ENCODE data around the gene BCL7C.

DNA sequence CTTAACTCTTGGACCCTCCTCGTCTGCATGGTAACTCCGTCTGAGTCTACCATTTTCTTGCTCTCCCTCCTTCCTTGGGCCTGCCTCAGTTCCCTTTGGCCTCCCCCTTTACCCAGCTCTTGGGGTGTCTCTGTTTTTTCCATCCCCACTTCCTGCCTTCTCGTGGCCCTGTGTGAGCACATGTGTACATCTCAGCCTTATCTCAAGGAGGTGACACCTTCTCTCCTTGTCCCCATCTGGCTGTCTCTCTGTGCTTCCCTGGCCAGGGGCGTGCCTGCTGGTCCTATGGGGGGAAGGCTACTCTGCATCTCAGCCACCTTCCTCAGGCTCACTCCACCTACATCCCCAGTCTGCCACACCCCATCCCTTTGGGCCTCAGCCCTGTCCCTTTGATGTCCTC is 9.1 kb upstream of the BCL7C start:
- TF ChIP-seq, protein P1, sequence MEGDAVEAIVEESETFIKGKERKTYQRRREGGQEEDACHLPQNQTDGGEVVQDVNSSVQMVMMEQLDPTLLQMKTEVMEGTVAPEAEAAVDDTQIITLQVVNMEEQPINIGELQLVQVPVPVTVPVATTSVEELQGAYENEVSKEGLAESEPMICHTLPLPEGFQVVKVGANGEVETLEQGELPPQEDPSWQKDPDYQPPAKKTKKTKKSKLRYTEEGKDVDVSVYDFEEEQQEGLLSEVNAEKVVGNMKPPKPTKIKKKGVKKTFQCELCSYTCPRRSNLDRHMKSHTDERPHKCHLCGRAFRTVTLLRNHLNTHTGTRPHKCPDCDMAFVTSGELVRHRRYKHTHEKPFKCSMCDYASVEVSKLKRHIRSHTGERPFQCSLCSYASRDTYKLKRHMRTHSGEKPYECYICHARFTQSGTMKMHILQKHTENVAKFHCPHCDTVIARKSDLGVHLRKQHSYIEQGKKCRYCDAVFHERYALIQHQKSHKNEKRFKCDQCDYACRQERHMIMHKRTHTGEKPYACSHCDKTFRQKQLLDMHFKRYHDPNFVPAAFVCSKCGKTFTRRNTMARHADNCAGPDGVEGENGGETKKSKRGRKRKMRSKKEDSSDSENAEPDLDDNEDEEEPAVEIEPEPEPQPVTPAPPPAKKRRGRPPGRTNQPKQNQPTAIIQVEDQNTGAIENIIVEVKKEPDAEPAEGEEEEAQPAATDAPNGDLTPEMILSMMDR (conservative IDR thresholded peaks at IDR 0.05; ENCODE audit: low read depth, low read length), result no peak
- TF ChIP-seq MAFK (IDR thresholded peaks at IDR 0.05; ENCODE audit: low read depth, low read length) (no peak), CEBPB (IDR thresholded peaks at IDR 0.05; ENCODE audit: low read depth, low read length) (no peak), RCOR1 (IDR thresholded peaks at IDR 0.05; ENCODE audit: insufficient replicate concordance, low read length) (no peak), POLR2A (IDR thresholded peaks at IDR 0.05; ENCODE audit: low read depth, low read length) (no peak), MXI1 (IDR thresholded peaks at IDR 0.05; ENCODE audit: borderline replicate concordance, low read depth, low read length) (no peak), RAD21 (IDR thresholded peaks at IDR 0.05; ENCODE audit: low read length) (no peak), NFE2L2 (IDR thresholded peaks at IDR 0.05; ENCODE audit: low read depth, low read length) (no peak), MAZ (IDR thresholded peaks at IDR 0.05; ENCODE audit: borderline replicate concordance, low read depth, low read length) (no peak)
- TF ChIP-seq, protein P2, sequence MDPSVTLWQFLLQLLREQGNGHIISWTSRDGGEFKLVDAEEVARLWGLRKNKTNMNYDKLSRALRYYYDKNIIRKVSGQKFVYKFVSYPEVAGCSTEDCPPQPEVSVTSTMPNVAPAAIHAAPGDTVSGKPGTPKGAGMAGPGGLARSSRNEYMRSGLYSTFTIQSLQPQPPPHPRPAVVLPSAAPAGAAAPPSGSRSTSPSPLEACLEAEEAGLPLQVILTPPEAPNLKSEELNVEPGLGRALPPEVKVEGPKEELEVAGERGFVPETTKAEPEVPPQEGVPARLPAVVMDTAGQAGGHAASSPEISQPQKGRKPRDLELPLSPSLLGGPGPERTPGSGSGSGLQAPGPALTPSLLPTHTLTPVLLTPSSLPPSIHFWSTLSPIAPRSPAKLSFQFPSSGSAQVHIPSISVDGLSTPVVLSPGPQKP (IDR thresholded peaks at IDR 0.05; ENCODE audit: borderline replicate concordance, low read depth, low read length), result no peak
